Right ventricle myocardium inferior (tissue), 1 donor: Measurements from ENCODE around the gene ABTB2. TPM values are rescaled to one million over a fixed set of nuclear protein-coding genes. Genes with fewer than 3 reads are reported as not detected.
A peak's percentile ranks its signal among the peaks of the same experiment; 100 is the strongest.

Experiments used
- ATAC-seq: fragments of 200-7000 bp; cut with Tn5 transposase; one replicate; pipeline ENCODE4 v1.9.1; 2020; ENCODE audit warnings: mild to moderate bottlenecking, moderate library complexity
- DNase-seq: peaks from one replicate; pipeline ENCODE4 v3.0.0; 2021; ENCODE audit errors: missing footprints
- intact Hi-C: fragments of 100-400 bp; cut with DNase I; formaldehyde crosslinking; loops from one replicate; pipeline ENCODE4 v1.11.0; 2022
- total RNA-seq: library from RNA; stranded (reverse); fragmentation: NEBNext Ultra II Directional; extraction: Animal tissue kit (Norgen Biotek cat#: 25700); gene quantifications from one replicate; pipeline ENCODE4 v1.2.1, GENCODE V29; 2021
- donor health status: DM: no; HTN: yes; CAD: no; lungs with severe emphysema.

ABTB2 gene
- total RNA-seq, 1 donor from 2014 or later, result 14.3 TPM

DNA sequence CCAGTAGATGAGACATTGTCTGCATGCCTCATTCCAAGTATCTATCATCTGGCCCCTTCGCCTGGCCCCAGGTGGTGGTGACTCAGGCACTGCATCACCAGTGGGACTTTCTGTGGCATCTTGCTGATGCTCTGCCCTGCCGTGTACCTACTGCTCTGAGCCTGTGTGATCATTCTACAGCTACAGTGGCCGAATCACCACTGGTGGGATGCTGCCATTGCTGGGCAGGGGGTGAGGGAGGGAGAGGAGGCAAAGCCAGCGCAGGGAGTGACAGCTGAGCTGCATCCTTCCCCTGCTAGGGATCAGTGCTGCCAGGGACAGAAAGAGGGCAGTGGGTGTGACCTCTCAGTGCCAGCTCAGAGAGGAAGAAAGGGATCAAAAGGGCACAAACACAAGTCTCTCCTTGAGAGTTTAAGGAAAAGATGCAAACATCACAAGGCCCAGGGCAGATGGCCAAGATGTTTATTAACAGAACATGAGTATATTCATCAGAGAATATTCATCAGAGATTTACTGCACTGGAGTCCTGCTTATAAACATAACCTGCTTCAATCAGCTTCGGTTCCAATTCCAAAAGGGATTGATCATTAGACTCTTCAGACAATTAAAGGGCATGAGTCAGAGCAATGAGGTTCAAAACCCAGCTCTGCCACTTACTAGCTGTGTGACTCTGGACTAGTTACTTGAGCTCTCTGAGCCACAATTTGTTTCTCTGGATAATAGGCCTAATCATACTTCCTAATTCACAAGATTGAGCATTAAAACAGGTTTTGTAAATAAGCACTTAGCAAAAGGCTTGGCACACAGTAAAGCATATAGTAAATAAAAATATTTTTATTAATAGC, 142.6 kb downstream of the ABTB2 start:
- DNase-seq, result no peak
- intact Hi-C loops, result no loop called here
- ATAC-seq, result no peak

DNA sequence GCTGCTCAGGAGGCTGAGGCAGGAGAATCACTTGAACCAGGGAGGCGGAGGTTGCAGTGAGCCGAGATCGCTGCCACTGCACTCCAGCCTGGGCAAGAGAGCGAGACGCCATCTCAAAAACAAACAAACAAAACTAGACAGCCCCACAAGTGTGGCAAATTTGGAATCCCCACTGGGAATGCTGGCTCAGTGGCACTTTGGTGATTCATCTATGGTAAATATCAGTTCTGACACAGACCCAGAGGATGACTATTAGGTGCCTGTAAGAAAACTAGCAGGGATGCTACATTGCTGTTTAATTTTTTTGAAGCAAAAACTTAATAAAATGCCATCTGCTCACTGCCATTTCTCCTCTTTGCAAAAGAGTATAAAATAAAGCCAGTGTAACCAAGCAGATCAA, 144.4 kb downstream of the ABTB2 start:
- no peak for DNase-seq
- intact Hi-C loops, result no loop called here

DNA sequence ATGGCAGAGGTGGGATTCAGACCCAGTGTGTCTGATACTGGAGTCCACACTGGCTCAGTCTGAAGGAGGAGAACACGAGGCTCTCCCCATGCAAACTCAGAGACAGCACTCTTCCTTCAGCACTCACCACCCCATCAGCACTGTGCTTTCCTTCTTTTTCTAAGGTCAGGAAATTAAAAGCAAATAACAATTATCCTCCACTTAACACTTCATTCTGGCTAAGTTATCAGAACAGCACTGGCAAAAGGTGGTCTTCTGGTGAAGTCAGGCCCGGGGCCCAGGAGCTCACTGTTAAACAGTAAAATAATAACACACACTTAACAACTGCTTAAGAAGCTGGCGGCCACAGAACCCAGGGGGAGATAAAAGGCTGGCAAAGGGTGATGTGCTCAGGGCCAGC, 145.2 kb downstream of the ABTB2 start:
- intact Hi-C loops, result no loop called here
- DNase-seq (no peak), ATAC-seq (no peak)

More for the DNA sequence above, 144.4 kb downstream of the ABTB2 start:
- no peak for ATAC-seq

DNA sequence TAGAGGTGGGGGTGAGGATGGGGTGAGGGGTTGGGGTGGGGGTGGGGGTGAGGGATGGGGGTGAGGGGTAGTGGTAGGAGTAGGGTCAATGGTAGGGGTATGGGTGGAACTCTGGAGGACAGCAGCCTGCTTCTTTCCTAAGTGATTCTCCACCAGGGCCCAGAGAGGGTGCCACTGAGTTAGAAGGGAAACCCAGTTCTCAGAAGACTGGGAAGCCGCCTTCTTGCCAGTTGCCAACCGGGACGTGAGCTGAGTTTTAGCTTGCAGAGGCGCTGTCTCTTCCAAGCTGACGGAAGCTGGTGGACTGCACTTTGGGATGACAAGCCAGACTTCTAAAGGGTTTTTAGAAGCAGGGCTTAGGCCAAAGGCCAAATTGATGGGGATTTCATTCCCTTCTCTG, 148.0 kb downstream of the ABTB2 start:
- intact Hi-C loops, result no loop called here
- ATAC-seq, result no peak
- no peak for DNase-seq

DNA sequence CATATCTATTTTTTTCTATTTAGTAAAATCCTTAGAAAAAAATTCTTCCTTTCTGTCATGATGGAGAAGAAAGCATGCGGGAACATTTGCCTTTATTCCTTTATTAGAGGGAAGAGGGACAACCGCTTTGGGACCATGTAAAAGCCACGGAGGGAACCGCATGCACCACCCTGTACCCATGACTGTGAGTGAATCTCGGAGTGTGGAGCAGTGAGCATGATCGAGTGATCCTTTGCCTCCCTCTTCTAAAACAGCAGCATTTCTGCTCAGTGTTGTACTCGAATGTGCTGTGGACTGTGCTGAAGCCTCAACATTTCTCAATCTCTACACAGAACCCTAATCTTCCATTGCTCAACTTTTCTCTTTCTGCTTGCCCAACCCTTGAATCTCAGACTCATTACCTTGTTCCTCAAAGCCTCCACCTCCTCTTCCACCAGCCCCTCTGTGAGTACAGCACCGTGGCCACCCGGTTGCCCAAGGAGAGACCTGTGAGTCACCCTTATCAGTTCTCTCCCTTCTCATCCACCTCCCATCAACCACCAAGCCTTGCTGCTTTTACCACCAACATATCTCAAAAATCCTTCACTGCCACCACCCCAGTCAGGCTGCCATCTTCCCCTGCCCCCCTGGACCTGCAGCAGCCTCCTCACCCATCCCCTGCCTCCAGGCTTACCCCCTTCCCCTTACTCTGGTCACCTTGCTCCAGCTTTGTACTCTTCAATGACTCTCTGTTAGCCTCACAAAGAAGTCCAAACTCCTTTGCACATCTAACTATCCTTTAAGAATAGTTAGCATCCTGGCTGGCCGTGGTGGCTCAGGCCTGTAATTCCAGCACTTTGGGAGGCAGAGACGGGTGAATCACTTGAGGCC, 149.3 kb downstream of the ABTB2 start:
- ATAC-seq (peak; percentile 40), DNase-seq (no peak)
- intact Hi-C loops, result no loop called here

DNA sequence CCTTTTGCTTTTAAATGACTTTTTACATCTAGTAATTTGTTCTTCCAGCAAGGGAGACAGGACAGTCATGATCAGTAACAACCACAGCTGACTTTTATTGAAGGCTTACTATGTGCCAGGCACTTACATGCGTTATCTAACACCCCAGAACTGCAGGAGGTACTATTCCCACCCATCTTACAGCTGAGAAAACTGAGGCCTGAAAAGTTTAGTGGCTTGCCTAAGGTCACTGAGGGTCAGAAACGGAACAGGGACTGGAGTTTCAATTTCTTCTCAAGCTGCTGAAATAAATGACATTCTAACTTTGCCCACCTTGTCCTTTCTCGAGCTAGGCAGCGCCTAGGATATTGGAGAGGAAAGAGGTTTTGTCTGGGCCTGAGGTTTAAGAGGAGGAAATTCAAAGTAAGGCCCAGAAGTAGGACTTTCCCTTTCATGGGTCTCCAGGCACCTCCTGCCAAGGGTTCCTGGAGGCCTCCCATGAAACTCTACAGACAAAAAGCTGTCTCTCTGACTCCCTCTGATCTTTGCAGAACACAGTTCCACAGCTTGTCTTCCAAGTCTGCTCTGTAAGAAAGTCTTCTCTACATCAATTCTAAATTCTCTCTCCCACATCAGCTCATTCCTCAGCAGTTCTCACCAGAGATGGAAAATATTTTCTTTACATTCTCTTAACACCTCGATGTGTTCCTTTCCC, 150.2 kb downstream of the ABTB2 start:
- DNase-seq, result no peak
- no peak for ATAC-seq
- intact Hi-C loops, result no loop called here

DNA sequence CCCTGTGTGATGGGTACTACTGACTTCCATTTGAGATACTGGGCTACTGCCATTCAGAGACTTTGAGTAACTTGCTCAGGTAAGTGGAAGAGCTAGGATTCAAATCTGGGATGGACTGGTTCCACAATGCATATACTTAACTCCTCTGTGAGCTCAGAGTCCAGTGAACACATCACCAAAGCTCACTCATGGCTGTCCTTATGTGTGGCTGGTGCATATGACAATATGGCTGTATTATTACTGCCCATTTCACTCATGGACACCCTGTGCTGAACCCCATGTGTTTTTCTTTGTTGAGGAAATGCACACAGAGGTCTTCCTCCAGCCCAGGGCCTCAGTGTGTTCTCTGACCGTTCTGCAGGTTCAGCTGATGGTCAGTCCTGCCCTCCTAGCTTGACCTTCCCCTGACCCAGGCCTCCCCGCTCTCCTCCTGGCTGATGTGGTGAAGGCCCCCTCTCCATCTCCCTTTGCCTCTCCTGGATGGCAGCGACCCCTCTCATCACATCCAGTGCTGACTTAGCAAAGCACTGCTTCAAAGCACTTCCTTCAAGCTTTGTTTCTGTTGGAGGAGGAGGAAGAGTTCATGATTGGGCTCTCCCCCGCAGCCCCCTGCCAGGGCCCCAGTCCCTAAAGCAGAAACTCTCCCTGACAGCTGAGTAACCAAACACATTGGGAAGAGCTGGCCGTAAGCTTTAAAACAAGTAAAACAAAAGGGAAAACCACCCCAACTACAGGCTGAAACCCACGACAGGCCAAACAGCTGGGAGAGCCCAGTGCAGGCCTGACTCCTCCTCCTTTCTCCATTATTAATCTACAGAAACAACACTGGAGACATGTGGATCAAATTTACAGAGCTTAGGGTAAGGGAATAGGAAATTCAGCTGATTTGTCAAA, 151.2 kb downstream of the ABTB2 start:
- intact Hi-C loops, result no loop called here
- no peak for ATAC-seq
- no peak for DNase-seq

DNA sequence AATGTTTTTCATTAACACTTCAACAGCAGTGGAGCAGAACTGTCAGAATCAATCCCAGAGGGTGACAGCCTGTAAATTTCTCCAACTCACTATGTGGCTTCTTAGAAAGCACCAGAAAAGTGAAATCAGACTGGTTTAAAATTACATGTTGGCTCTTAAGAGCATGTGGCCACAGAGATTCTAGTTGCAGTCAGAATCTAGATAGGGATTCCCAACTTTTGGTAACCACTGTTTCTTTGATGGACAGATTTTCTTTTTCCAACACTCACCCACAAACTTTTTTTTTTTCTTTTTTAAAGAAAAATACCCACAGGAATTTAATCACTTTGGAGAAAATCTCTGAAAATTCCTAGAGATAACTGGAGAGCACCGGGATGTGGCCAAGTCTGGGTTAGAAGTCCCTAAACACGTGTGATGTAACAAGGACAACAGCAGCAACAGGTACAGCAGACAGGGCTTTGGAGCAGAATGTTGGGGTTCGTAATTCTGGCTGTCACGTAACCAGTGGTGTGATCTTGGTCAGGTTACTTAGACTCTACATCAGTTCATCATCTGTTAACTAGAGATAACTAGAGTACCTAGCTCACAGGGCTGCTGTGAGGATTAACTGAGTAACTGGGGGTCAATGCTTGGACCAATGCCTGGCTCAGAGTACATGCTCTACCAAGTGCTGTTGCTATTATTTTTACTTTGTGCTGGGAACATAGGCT, 152.3 kb downstream of the ABTB2 start:
- intact Hi-C loops, result no loop called here
- no peak for ATAC-seq
- no peak for DNase-seq

DNA sequence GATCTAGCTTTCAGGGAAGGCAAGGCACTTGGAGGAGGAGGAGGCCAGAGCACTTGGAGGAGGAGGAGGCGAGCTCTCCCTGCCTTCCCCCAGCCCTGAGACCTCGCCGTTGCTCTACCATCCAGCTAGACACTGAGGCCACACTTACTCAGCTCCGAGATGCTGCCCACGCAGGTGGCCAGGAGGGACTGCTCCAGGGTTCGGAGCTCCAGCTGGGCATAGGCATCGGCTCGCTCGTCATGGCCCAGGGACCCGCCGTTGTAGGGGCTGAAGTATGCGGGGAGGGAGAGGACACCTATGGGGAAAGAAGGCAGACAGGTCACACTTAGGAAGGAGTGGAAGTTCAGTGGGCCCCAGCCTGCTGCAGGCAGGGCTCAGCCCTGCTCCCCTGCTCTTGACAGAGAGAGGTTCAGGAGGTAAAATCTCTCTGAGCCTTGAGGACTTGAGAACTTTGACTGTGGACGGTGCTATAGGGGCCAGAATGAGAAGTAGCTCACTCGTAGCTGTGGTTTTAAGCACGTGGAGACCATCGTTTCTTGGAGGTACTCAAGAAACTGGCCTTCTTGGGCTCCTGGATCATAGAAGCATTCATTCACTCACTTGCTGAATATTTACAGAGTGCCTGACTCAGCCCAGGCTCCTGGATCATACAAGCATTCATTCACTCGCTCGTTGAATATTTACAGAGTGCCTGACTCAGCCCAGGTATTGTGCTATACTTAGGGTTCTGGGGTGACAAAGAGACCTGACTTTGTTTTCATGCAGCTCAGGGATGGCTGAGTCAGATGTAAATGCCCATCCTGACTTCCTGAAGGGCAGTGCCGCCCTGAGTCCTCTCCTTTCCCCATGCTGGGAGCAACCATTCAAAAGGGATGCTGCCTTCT, 153.2 kb downstream of the ABTB2 start:
- ATAC-seq (no peak), DNase-seq (no peak)
- intact Hi-C loops, result no loop called here

DNA sequence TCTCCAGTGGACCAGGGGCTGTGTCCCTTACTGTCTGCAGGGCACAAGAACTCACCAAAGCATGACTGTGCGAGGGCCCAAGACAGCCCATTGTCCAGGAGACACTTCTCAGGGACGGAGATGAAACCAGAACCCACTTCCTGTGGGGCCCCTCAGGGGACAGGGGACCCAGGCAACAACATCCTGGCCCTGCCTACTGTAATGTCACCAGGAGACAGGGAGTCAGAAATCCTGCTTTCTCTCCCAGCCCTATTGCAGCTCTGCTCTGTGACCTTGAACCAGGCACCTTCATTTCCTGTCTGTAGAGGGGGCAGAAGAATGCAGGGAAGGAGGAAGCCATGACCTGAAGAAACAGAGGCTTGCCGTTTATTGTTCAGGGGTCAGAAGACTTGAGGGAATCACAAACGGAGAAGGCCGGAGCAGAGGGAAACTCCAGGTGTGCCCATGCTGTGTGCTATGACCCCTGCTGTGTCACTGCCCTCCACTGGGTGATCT, 154.4 kb downstream of the ABTB2 start:
- DNase-seq (no peak), ATAC-seq (no peak)
- intact Hi-C loops, result no loop called here

DNA sequence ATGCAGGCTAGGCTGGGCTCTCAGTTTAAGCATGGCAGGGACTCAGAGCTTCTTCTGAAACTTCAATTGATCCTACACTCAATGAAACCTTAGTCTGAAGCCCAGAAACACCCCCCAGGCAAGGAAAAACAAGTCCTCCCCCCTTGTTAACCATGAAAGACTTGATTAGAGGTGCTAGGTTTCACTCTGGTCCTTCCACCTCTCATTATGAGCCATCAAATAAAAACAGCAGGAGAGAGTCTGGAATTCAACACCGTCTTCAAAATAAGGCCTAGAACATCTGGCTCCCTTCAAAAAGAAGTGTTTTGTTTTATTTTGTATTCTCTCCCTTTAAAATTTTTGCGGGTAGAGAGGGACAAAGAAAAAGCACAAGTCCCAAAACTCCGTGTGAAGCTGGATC, 156.7 kb downstream of the ABTB2 start:
- intact Hi-C loops, result no loop called here
- no peak for DNase-seq
- ATAC-seq, result no peak

DNA sequence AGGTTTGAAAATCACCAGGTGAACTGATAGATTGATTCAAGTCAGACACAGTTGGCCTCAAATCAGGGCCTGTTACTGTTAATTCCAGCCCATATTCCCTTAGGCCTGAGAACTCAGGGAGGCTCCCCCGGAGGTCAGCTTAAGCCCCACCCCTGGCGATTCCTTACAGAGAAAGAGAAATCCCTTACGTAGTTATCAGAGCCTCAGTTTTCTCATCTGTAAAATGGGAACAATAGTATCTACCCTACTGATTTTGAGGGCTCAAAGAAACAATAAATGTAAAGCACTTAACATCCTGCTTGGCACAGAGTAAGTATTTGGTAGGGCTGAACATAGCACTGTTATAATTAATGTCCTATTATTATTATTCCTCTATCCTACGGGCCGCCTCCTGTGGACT, 158.3 kb downstream of the ABTB2 start:
- no peak for DNase-seq
- no peak for ATAC-seq
- intact Hi-C loops, result no loop called here

DNA sequence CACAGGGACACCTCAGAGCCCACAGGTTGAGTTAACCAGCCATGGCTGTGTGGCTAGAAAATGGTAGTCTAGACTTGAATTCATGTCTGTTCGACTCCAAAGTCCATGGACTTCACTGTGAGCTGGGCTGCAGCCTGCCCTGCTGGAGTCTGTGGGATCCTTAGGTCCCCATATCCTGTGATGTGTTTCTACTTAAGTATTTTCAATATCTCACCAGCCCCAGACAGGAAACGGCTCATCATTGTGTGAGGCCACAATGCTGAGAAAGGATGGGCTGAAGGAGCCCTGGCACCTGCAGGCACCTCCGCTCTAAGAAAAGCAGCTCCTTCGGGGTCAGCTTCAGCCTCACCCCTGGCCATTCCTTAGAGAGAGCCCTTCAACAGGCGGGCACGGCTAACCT, 159.3 kb downstream of the ABTB2 start:
- intact Hi-C loops, result no loop called here
- no peak for ATAC-seq
- no peak for DNase-seq

DNA sequence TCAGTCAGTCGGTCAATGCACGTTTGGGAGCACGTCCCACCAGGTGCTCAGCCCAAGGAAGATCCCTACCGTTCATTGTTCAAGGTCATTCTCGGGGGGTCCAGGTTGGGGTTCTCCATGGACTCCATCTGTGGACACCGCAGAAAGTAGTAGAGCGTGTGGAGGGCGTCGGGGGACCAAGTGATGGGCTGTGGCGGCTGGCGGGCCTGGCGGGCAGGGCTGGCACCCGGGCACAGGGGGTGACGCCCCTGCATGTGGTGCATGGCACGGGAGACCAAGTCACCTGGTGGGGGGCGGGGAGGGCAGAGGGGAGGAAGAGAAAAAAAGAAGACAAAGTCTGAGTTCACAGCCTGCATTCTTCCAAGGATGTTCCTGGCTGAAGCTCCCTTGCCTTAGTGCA, 160.6 kb downstream of the ABTB2 start:
- DNase-seq (no peak), ATAC-seq (no peak)
- intact Hi-C loops, result no loop called here

DNA sequence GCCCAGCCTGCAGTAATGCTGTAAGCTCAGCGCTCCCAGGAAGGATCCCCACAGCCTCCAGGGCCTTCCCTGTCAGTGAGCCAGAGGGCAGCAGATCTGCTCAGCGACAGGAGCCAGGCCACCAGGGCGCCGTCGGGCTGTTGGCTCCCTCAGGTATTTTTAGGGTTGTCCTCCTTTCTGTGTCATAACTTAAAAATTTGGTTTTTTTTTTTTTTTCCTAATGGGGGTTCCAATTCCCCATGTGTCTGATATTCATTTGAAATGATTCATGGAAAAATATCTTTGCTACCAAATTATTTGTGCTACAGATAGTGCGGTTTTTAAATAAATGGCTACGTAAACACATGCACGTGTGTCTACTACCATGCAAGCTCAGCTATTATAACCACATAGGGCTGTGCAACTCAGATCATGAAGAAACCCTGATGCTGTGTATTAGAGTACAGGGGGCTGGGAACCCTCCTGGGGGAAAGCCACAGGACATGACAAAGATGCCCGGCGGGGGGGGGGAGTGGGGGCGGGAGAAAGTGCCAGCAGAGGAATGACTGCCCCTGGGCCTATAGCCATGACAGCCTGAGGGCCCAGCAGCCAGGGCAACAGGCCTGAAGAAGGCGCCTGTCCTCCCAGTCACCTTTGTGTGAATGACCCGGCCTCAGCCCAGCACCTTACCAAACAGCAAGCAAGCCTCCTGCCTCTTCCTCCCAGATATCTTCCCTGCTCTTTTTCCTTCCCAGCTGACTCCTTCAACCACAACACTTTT, 163.1 kb downstream of the ABTB2 start:
- DNase-seq (no peak), ATAC-seq (no peak)
- intact Hi-C loops, result no loop called here
